ENCODE results near the gene ACHE. TPM values are rescaled to one million over a fixed set of nuclear protein-coding genes. Genes with fewer than 3 reads are reported as not detected.
A peak's percentile ranks its signal among the peaks of the same experiment; 100 is the strongest.

ACHE gene
- total and polyA plus RNA-seq, 8 donors: 0.25 to 2.4 (median 0.43) TPM; not detected in 3

GRCh38 chr7:100886142-100886935 is 9.3 kb downstream of the ACHE start:
- peaks cover 32 to 49% (median 42%) of the 10 kb centered on the region in 4 donors for H3K4me1 ChIP-seq
- 83 to 89% (median 86%) methylated on average over 16 to 27 of the region's 27 CpGs for WGBS, 5 donors
- H3K4me3 ChIP-seq: no peak overlapping the region
- no peak for DNase-seq
- TF ChIP-seq, protein P1, sequence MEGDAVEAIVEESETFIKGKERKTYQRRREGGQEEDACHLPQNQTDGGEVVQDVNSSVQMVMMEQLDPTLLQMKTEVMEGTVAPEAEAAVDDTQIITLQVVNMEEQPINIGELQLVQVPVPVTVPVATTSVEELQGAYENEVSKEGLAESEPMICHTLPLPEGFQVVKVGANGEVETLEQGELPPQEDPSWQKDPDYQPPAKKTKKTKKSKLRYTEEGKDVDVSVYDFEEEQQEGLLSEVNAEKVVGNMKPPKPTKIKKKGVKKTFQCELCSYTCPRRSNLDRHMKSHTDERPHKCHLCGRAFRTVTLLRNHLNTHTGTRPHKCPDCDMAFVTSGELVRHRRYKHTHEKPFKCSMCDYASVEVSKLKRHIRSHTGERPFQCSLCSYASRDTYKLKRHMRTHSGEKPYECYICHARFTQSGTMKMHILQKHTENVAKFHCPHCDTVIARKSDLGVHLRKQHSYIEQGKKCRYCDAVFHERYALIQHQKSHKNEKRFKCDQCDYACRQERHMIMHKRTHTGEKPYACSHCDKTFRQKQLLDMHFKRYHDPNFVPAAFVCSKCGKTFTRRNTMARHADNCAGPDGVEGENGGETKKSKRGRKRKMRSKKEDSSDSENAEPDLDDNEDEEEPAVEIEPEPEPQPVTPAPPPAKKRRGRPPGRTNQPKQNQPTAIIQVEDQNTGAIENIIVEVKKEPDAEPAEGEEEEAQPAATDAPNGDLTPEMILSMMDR (IDR thresholded peaks at IDR 0.05): no peak
- TF ChIP-seq POLR2A (IDR thresholded peaks at IDR 0.05): no peak
- TF ChIP-seq POLR2AphosphoS5 (IDR thresholded peaks at IDR 0.05): no peak
- TF ChIP-seq EP300 (IDR thresholded peaks at IDR 0.05): no peak
- H3K9me3 ChIP-seq: no peaks in the 10 kb centered on the region
- intact Hi-C loops (cut with DNase I; ENCODE audit: low total_unique reads): no loop called here
- peak overlapping the region in 2 of 5 donors; percentile 71 to 92 for H3K27ac ChIP-seq
- peaks cover 74 to 75% (median 75%) of the 10 kb centered on the region in 4 donors for H3K36me3 ChIP-seq
- H3K27me3 ChIP-seq: peaks cover 0 to 10% (median 0%) of the 10 kb centered on the region in 3 donors

GRCh38 chr7:100885440-100886141 is 10.1 kb downstream of the ACHE start:
- Histone ChIP-seq H3K36me3 (peaks cover 78 to 83% (median 82%) of the 10 kb centered on the region in 4 donors), H3K27ac (peak overlapping the region in 2 of 5 donors; percentile 8 to 27), H3K27me3 (peaks cover 0 to 3% (median 0%) of the 10 kb centered on the region in 3 donors), H3K4me1 (peaks cover 26 to 44% (median 35%) of the 10 kb centered on the region in 4 donors), H3K9me3 (no peaks in the 10 kb centered on the region), H3K4me3 (no peak overlapping the region)
- intact Hi-C loops (cut with DNase I; ENCODE audit: low total_unique reads): no loop called here
- TF ChIP-seq, protein P1 (IDR thresholded peaks at IDR 0.05): no peak
- TF ChIP-seq EP300 (IDR thresholded peaks at IDR 0.05) (no peak), POLR2AphosphoS5 (IDR thresholded peaks at IDR 0.05) (no peak), POLR2A (IDR thresholded peaks at IDR 0.05) (no peak)
- whole genome bisulfite sequencing, 5 donors: 54 to 68% (median 65%) methylated on average over 18 to 22 of the region's 22 CpGs
- no peak for DNase-seq

DNA sequence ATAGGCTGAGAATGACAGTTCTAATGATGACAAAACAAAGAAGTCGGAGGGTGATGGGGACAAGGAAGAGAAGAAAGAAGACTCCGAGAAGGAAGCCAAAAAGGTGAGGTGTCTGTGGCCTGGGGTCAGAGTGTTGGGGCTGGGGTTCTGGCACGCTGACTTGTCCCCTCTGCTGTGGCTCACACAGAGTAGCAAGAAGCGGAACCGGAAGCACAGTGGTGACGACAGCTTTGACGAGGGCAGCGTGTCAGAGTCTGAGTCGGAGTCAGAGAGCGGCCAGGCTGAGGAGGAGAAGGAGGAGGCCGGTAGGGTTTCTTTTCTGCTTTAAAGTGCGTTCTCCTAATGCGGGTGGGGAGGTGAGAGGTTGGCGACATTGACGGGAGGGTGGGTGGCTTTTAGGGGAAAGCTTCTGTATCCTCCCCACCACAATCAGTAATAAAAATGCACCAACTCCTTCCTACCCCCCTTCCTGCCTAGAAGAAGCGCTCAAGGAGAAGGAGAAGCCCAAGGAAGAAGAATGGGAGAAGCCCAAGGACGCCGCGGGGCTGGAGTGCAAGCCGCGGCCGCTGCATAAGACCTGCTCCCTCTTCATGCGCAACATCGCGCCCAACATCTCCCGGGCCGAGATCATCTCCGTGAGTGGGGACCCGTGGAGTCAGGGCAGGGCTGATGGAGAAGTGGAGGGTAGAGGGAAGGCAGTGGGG is 10.8 kb downstream of the ACHE start:
- Histone ChIP-seq H3K27ac (peak overlapping the region in 2 of 5 donors; percentile 8 to 27), H3K4me1 (peaks cover 20 to 46% (median 33%) of the 10 kb centered on the region in 4 donors), H3K27me3 (no peaks in the 10 kb centered on the region), H3K9me3 (no peaks in the 10 kb centered on the region), H3K4me3 (no peak overlapping the region), H3K36me3 (peaks cover 78 to 90% (median 88%) of the 10 kb centered on the region in 4 donors)
- intact Hi-C loops (cut with DNase I; ENCODE audit: low total_unique reads): no loop called here
- no peak for DNase-seq
- 85 to 90% (median 90%) methylated on average over 29 of the region's 29 CpGs for WGBS, 5 donors
- TF ChIP-seq EP300 (IDR thresholded peaks at IDR 0.05) (no peak), POLR2A (IDR thresholded peaks at IDR 0.05) (no peak), POLR2AphosphoS5 (IDR thresholded peaks at IDR 0.05) (no peak)
- TF ChIP-seq, protein P1 (IDR thresholded peaks at IDR 0.05): no peak
